K562 (cell line): ENCODE measurements around the gene MYH9. TPM values are rescaled to one million over a fixed set of nuclear protein-coding genes. Genes with fewer than 3 reads are reported as not detected.

Source experiments
- ATAC-seq: fragments of 200-7000 bp; cut with Tn5 transposase; 3 replicates; pipeline ENCODE4 v1.9.1; 2020; ENCODE audit warnings: moderate library complexity
- BruUV-seq: library from RNA; stranded (reverse); fragments of 400-500 nt; replicated peaks from 2 replicates; lab custom pipeline; 2021; lab: Mats Ljungman, UMichigan
- CTCF ChIA-PET: fragments of 300-600 bp; formaldehyde crosslinking; extraction: SDS; loops from one replicate; lab custom pipeline; 2021; ENCODE audit warnings: low intra/inter-chr PET ratio; lab: Yijun Ruan, JAX
- POLR2A ChIA-PET: fragments of 300-600, 350-650 bp; sonication (Branson Sonifier 250); formaldehyde crosslinking; extraction: SDS; loops from one replicate; lab custom pipeline; 2021; ENCODE audit warnings: antibody characterized with exemption, inconsistent platforms; lab: Yijun Ruan, JAX
- DNase-seq, 4 experiments: peaks; one replicate each; pipeline versions ENCODE4 v3.0.0 to v3.0.0-alpha.2; 2011 to 2018; ENCODE audit warnings: low spot score in 3 of 4, mixed read lengths in 3 of 4; ENCODE audit errors: extremely low read depth in 1 of 4
- FAIRE-seq: peaks from 2 replicates; lab custom pipeline; 2011; peaks lifted over from hg19 to GRCh38; lab: Jason Lieb, UNC
- H2AFZ ChIP-seq: 2 replicates; pipeline ENCODE4 v1.6.0; 2011; ENCODE audit warnings: low read depth, low read length, control low read depth, inconsistent platforms
- H3K27ac ChIP-seq: fragments of 200-600 bp; 3 replicates; pipeline ENCODE4 v1.8.0; 2011; ENCODE audit warnings: low read depth, mild to moderate bottlenecking, control low read depth, inconsistent platforms, low read length, moderate library complexity, mixed read lengths; ENCODE audit errors: extremely low read depth
- H3K27me3 ChIP-seq, 2 experiments: fragments of 300-600 bp in 1 of 2; 2 replicates in 1 of 2; 3 replicates in 1 of 2; pipeline versions ENCODE4 v1.6.0 to v1.8.0; 2011; ENCODE audit warnings: inconsistent platforms in 2 of 2, low read length in 2 of 2, mild to moderate bottlenecking in 1 of 2, mixed read lengths in 1 of 2, moderate library complexity in 1 of 2; ENCODE audit not compliant: control insufficient read depth in 2 of 2, insufficient read depth in 2 of 2
- H3K36me3 ChIP-seq: fragments of 300-600 bp; 3 replicates; pipeline ENCODE4 v1.8.0; 2011; ENCODE audit warnings: mild to moderate bottlenecking, low read length, inconsistent platforms; ENCODE audit not compliant: control insufficient read depth, insufficient read depth
- H3K4me1 ChIP-seq, 2 experiments: fragments of 200-600 bp in 1 of 2; replicated peaks in 1 of 2; 2 replicates in 1 of 2; 3 replicates in 1 of 2; pipeline versions ENCODE4 v1.5.1 to v1.8.0; 2011; ENCODE audit warnings: inconsistent platforms in 2 of 2, low read length in 2 of 2, mild to moderate bottlenecking in 1 of 2, mixed read lengths in 1 of 2, moderate library complexity in 1 of 2; ENCODE audit not compliant: control insufficient read depth in 2 of 2, insufficient read depth in 2 of 2
- H3K4me2 ChIP-seq: 2 replicates; pipeline ENCODE4 v1.6.1; 2011; ENCODE audit warnings: low read length, control low read depth, inconsistent platforms, mixed read lengths; ENCODE audit not compliant: insufficient read depth
- H3K4me3 ChIP-seq: fragments of 200-600 bp; sonication (generic), shearing (Covaris generic); 2 replicates; pipeline ENCODE4 v1.5.1; 2016; ENCODE audit warnings: control low read depth, inconsistent platforms
- H3K79me2 ChIP-seq: fragments of 200-600 bp; 3 replicates; pipeline ENCODE4 v1.8.0; 2011; ENCODE audit warnings: low read length, inconsistent platforms; ENCODE audit not compliant: control insufficient read depth, insufficient read depth
- H3K9ac ChIP-seq, 2 experiments: 2 replicates each; pipeline versions ENCODE4 v1.6.0 to v1.6.1; 2011; ENCODE audit warnings: low read depth in 2 of 2, low read length in 2 of 2, control low read depth in 1 of 2, inconsistent platforms in 1 of 2, mild to moderate bottlenecking in 1 of 2, mixed read lengths in 1 of 2; ENCODE audit not compliant: insufficient read depth in 1 of 2
- H3K9me1 ChIP-seq: one replicate; pipeline ENCODE4 v1.6.0; 2011; ENCODE audit warnings: inconsistent platforms, mild to moderate bottlenecking, low read length, moderate library complexity; ENCODE audit not compliant: control insufficient read depth, insufficient read depth
- H3K9me3 ChIP-seq: replicated peaks from 2 replicates; pipeline ENCODE4 v1.5.1; 2011; ENCODE audit warnings: low read depth, low read length, inconsistent platforms; ENCODE audit not compliant: control insufficient read depth, insufficient read depth
- H4K20me1 ChIP-seq: replicated peaks from 2 replicates; pipeline ENCODE4 v1.6.1; 2011; ENCODE audit warnings: low read length, inconsistent platforms, mixed read lengths; ENCODE audit not compliant: control insufficient read depth, insufficient read depth
- CBFA2T2 ChIP-seq: fragments of 450-650 bp; conservative IDR thresholded peaks from 2 replicates; pipeline ENCODE4 v1.6.1; 2017; ENCODE audit warnings: mild to moderate bottlenecking
- CBFA2T3 ChIP-seq: fragments of 450-650 bp; IDR thresholded peaks from 2 replicates; pipeline ENCODE4 v1.6.1; 2017
- CREB1 ChIP-seq, 2 experiments: sonication (generic) in 1 of 2; formaldehyde crosslinking in 1 of 2; IDR thresholded peaks; 2 replicates each; pipeline versions ENCODE4 v1.6.1 to v1.8.0; 2012 to 2022; ENCODE audit warnings: inconsistent platforms in 1 of 2, mild to moderate bottlenecking in 1 of 2, missing genetic modification reagents in 1 of 2, moderate library complexity in 1 of 2
- FOXA1 ChIP-seq: fragments of 450-650 bp; IDR thresholded peaks from 2 replicates; pipeline ENCODE4 v1.6.1; 2016; ENCODE audit warnings: mild to moderate bottlenecking, borderline replicate concordance
- FOXA3 ChIP-seq, 2 experiments: fragments of 450-650 bp in 1 of 2; sonication (generic) in 1 of 2; formaldehyde crosslinking; IDR thresholded peaks in 1 of 2; conservative IDR thresholded peaks in 1 of 2; 2 replicates each; pipeline versions ENCODE4 v1.4.0 to v1.8.0; 2020 to 2022; ENCODE audit warnings: mild to moderate bottlenecking in 2 of 2, missing genetic modification reagents in 1 of 2
- HOXB6 ChIP-seq: fragments of 250-450 bp; sonication (Bioruptor Pico); IDR thresholded peaks from 2 replicates; pipeline ENCODE4 v1.5.1; 2022; ENCODE audit warnings: mild to moderate bottlenecking, borderline replicate concordance
- MCM7 ChIP-seq, 2 experiments: fragments of 450-650 bp; IDR thresholded peaks; 2 replicates each; pipeline ENCODE4 v1.6.1; 2016 to 2018
- NFIC ChIP-seq: fragments of 450-650 bp; IDR thresholded peaks from 2 replicates; pipeline ENCODE4 v1.6.1; 2017; ENCODE audit warnings: mild to moderate bottlenecking, inconsistent platforms
- PHF8 ChIP-seq: fragments of 200-600 bp; sonication (generic); IDR thresholded peaks from 2 replicates; pipeline ENCODE4 v1.6.1; 2012; ENCODE audit warnings: mixed run types, mild to moderate bottlenecking, inconsistent platforms, low read length, moderate library complexity, borderline replicate concordance
- PRPF4 ChIP-seq: fragments of 200-400 bp; formaldehyde crosslinking; IDR thresholded peaks from one replicate; pipeline ENCODE4 v1.6.1; 2017; ENCODE audit warnings: low read length, low read depth, mild to moderate bottlenecking; ENCODE audit not compliant: insufficient read depth, poor library complexity, severe bottlenecking
- PYGO2 ChIP-seq: fragments of 450-650 bp; IDR thresholded peaks from 2 replicates; pipeline ENCODE4 v1.6.1; 2016; ENCODE audit warnings: mild to moderate bottlenecking, missing genetic modification characterization, moderate library complexity, missing compliant biosample characterization
- RB1 ChIP-seq: fragments of 450-650 bp; IDR thresholded peaks from 2 replicates; pipeline ENCODE4 v1.6.1; 2017; ENCODE audit warnings: low read depth, mild to moderate bottlenecking
- RNF2 ChIP-seq: sonication (generic); IDR thresholded peaks from 2 replicates; pipeline ENCODE4 v1.6.1; 2016
- SMAD1 ChIP-seq: fragments of 150-350 bp; IDR thresholded peaks from 2 replicates; pipeline ENCODE4 v1.6.1; 2014; ENCODE audit warnings: low read length, low read depth; ENCODE audit not compliant: partially characterized antibody
- SMAD2 ChIP-seq: fragments of 150-350 bp; IDR thresholded peaks from 2 replicates; pipeline ENCODE4 v1.6.1; 2014; ENCODE audit warnings: low read depth, mild to moderate bottlenecking, low read length
- SMAD3 ChIP-seq: fragments of 450-650 bp; formaldehyde crosslinking; conservative IDR thresholded peaks from 2 replicates; pipeline ENCODE4 v1.4.0; 2020; ENCODE audit warnings: mild to moderate bottlenecking
- ZBTB2 ChIP-seq: fragments of 450-650 bp; IDR thresholded peaks from 2 replicates; pipeline ENCODE4 v1.6.1; 2016; ENCODE audit warnings: antibody characterized with exemption
- ZNF696 ChIP-seq: fragments of 250-450 bp; sonication (Bioruptor Pico); conservative IDR thresholded peaks from 2 replicates; pipeline ENCODE4 v1.4.0; 2020; ENCODE audit warnings: mild to moderate bottlenecking, moderate library complexity
- WGBS: fragments of 100-300 bp; shearing (Covaris generic); methylation state at CpG from one replicate; pipeline ENCODE4 v1.1.6; 2016; ENCODE audit warnings: low coverage, mixed read lengths; ENCODE audit not compliant: insufficient coverage; ENCODE audit errors: missing lambda C conversion rate; 5-methylcytosine and 5-hydroxymethylcytosine counted together
- in situ Hi-C: fragments of 300-500 bp; cut with MboI; formaldehyde crosslinking; loops from 4 replicates; pipeline ENCODE4 v1.15.0; 2018; ENCODE audit warnings: inconsistent platforms, mixed read lengths
- intact Hi-C: fragments of 100-400 bp; cut with micrococcal nuclease; formaldehyde crosslinking; loops from 2 replicates; pipeline ENCODE4 v1.14.2; 2022
- polyA plus RNA-seq, 8 experiments: library from polyadenylated mRNA; depleted of rRNA in 4 of 8; stranded (reverse) in 5 of 8; unstranded in 3 of 8; fragments of >200 nt; fragmentation: Nextera tagmentation in 2 of 8; fragmentation: Illumina TruSeq in 1 of 8; extraction: Ambion mirVana in 2 of 8; extraction: Trizol in 1 of 8; gene quantifications; 2 replicates each; pipeline versions ENCODE4 v1.2.1 to v1.2.3, GENCODE V29; 2011 to 2014; ENCODE audit warnings: inconsistent platforms in 1 of 8, missing spikeins in 1 of 8
- total RNA-seq, 7 experiments: library from RNA; depleted of rRNA in 6 of 7; stranded (reverse); fragments of >200 nt in 6 of 7; fragmentation: Illumina TruSeq in 2 of 7; extraction: Trizol in 2 of 7; gene quantifications; 2 replicates each; pipeline versions ENCODE4 v1.2.1 to v1.2.3, GENCODE V29; 2011 to 2021; ENCODE audit warnings: low replicate concordance in 1 of 7
- TF ChIP-seq, protein P1 (sequence below): IDR thresholded peaks from 2 replicates; pipeline ENCODE4 v1.6.1; 2016; ENCODE audit warnings: missing genetic modification characterization, missing compliant biosample characterization

Gene MYH9
- total and polyA plus RNA-seq, 9 of the 15 experiments (the other 6 are each of a cell fraction or from before 2014, with no cell fraction given) = 0.71 to 111 (median 24.6) TPM

DNA sequence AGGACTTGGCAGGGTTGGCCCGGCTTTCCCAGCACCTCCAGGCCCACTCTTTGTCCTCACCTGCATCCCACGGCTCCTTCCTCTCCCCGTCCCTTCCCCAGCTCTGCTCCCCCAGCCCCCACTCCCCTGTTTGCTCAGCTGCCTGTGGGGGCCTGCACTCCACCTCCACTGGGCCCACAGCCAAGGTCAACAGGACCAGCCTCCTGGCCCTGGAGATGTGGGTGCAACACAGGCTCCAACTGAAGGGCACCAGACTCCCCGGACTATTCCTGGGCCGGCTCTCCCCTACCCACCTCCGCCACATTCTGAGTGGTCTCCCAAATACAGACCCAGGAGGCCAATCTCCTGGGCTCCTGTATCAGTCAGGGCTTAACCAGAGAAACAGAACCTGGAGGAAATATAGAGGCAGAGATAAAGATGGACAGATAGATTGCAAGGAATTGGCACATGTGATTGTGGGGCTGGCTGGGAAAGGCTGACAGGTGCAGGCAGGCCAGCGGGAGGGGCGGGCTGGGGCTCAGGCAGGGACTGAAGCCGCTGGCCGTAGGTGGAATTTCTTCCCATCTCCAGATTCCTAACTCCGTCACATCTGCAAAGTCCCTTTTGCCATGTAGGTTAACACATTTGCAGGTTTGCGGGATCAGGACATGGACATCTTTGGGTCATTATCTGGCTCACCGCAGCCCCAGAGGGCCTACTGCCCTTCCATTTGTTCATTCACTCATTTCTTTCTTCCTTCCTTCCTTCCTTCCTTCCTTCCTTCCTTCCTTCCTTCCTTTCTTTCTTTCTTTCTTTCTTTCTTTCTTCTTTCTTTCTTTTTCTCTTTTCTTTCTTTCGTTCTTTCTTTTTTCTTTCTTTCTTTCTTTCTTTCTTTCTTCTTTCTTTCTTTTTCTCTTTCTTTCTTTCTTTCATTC is 45.8 kb upstream of the MYH9 start:
- Histone ChIP-seq H3K79me2 (no peaks in the 10 kb centered on the region), H4K20me1 (no peaks in the 10 kb centered on the region), H3K4me2 (no peak overlapping the region), H3K36me3 (no peaks in the 10 kb centered on the region), H3K9ac (peak overlapping the region in 1 of 2 experiments; percentile 71; a peak in 2 of 4 replicates), H3K9me3 (no peaks in the 10 kb centered on the region), H3K27me3 (no peaks in the 10 kb centered on the region), H2AFZ (no peak overlapping the region), H3K9me1 (no peaks in the 10 kb centered on the region), H3K4me1 (peaks cover 6 to 20% of the 10 kb centered on the region in 2 experiments), H3K27ac (no peak overlapping the region), H3K4me3 (no peak overlapping the region)
- ATAC-seq (peak; percentile 27; the same call in 1 of the 3 replicates), DNase-seq (no peak), FAIRE-seq (no peak)
- intact Hi-C loops (no loop called here), in situ Hi-C loops (no loop called here)
- POLR2A ChIA-PET = interaction anchor here (0.6 kb wide), 1 partner anchor 10 kb away, joined by 3 read pairs; no protein-coding TSS in a partner anchor
- CTCF ChIA-PET = no interaction called here
- TF ChIP-seq ZBTB2 = 0 out of 2 replicates have a peak, but pooled peaks have one; percentile 32
- no peak for TF ChIP-seq PRPF4
- no peak for TF ChIP-seq PHF8
- TF ChIP-seq SMAD3 (CRISPR knock-in tag) = no peak
- no peak for TF ChIP-seq PYGO2 (tag)
- TF ChIP-seq RNF2 = no peak
- peak; percentile 35 for TF ChIP-seq CBFA2T2
- TF ChIP-seq CREB1 (IDR thresholded peaks at IDR 0.05) = no peak
- no peak for TF ChIP-seq CREB1 (CRISPR knock-in tag; IDR thresholded peaks at IDR 0.05)
- TF ChIP-seq, protein P1, sequence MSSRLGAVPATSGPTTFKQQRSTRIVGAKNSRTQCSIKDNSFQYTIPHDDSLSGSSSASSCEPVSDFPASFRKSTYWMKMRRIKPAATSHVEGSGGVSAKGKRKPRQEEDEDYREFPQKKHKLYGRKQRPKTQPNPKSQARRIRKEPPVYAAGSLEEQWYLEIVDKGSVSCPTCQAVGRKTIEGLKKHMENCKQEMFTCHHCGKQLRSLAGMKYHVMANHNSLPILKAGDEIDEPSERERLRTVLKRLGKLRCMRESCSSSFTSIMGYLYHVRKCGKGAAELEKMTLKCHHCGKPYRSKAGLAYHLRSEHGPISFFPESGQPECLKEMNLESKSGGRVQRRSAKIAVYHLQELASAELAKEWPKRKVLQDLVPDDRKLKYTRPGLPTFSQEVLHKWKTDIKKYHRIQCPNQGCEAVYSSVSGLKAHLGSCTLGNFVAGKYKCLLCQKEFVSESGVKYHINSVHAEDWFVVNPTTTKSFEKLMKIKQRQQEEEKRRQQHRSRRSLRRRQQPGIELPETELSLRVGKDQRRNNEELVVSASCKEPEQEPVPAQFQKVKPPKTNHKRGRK = peak; percentile 89
- no peak for TF ChIP-seq MCM7 (IDR thresholded peaks at IDR 0.05)
- TF ChIP-seq RB1 = no peak
- no peak for TF ChIP-seq SMAD1
- TF ChIP-seq NFIC = peak; percentile 61; the same call in 1 of the 2 replicates
- TF ChIP-seq FOXA1 = peak; percentile 31; the same call in 1 of the 2 replicates
- peak; percentile 48 for TF ChIP-seq CBFA2T3
- no peak for TF ChIP-seq ZNF696
- no peak for TF ChIP-seq HOXB6 (CRISPR knock-in tag)
- peak; percentile 37 to 79; a peak in 1 of 4 replicates for TF ChIP-seq FOXA3 (CRISPR knock-in tag; conservative IDR thresholded peaks at IDR 0.05 in 1 of 2, IDR thresholded peaks at IDR 0.05 in 1 of 2)
- TF ChIP-seq SMAD2 = no peak
- no TSS peak for BruUV-seq
- 67% methylated on average over 6 of the region's 14 CpGs for WGBS
